GM12874 (cell line): ENCODE data around the gene PLCL1.

Experiments
- TF ChIP-seq, protein P1 (sequence below): IDR thresholded peaks from 2 replicates; pipeline ENCODE4 v1.5.1; 2011; ENCODE audit warnings: low read depth, mild to moderate bottlenecking, control low read depth, low read length, moderate library complexity; ENCODE audit not compliant: insufficient read depth

The PLCL1 gene

DNA sequence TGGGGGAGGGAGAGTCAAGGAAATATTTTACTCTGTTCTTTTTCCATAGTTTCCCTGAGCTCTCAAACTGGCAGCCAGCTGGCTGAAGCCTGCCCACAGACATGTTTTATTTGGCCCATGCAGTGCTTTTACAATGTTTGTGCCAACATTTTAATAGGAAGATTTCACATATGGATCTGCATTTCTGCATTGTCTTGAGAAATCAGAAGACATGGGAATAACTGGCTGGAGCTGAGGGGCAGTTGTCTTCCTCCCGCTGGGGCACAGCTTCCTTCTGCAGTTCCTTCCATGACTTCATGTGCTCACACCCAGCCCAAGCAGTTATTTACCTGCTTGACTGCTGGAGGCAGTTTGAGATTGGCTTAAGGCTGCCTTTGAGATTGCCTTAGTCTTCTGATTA is 74.4 kb downstream of the PLCL1 start:
- TF ChIP-seq, protein P1, sequence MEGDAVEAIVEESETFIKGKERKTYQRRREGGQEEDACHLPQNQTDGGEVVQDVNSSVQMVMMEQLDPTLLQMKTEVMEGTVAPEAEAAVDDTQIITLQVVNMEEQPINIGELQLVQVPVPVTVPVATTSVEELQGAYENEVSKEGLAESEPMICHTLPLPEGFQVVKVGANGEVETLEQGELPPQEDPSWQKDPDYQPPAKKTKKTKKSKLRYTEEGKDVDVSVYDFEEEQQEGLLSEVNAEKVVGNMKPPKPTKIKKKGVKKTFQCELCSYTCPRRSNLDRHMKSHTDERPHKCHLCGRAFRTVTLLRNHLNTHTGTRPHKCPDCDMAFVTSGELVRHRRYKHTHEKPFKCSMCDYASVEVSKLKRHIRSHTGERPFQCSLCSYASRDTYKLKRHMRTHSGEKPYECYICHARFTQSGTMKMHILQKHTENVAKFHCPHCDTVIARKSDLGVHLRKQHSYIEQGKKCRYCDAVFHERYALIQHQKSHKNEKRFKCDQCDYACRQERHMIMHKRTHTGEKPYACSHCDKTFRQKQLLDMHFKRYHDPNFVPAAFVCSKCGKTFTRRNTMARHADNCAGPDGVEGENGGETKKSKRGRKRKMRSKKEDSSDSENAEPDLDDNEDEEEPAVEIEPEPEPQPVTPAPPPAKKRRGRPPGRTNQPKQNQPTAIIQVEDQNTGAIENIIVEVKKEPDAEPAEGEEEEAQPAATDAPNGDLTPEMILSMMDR, result no peak

DNA sequence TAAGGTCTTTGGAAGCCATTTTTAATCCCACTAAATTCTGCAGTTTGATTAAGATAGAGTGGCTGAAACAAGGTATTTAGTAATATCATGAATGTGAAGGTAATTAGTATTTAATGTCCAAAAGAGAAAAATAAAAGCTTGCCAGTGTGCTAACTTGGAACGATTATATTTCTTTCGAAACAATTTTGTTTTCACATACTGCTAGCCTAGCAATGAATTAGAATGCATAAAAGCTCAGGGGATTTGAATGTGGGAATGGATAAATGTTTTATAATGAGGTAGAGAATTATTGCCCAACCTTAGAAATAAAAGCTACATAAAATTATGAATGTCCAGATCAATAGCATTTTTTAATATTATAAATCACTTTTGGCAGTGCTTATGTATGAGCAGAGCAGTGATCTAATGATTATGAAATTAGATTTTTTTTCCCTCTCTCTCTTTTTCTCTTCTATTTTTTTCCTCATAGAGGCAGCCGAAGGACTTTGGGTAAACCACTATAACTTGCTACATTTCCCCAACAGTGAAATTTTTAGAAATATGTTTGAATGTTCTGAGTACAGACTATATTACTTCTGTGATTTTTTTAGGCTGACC is 75.5 kb downstream of the PLCL1 start:
- TF ChIP-seq, protein P1, result no peak

DNA sequence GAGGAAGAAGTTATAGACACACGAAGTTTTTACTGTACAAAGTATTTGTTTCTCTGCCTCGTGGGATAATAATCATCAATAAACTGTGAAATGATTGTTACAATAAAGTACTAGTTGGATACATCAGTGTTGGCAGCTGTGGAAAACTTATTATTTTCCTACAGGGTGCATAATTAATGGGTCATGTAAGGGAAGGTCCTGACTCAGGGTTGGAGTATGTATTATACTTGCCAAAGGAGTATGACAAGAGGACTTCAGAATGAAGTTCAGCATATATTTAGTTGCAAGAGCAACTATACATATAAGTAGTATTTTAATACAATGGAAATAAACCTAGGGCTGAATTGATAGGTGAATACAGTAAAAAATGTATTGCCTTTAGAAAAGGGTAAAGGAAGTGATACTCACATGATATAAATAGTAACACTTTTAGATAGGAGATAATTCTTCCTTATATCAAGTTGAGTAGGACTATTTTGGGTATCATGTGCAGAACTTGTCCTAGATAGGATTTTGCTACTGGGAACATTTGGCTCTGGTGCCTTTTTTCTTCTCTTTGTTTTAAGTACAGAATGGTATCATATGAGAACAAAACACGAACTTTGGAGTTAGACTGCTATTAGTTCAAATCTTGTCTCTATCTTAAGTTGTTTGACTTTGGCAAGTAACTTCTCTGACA is 79.1 kb downstream of the PLCL1 start:
- TF ChIP-seq, protein P1, result no peak

GRCh38 chr2:197884252-197884651 is 79.9 kb downstream of the PLCL1 start:
- TF ChIP-seq, protein P1, result no peak

- TF ChIP-seq, protein P1, result no peak
Observed at GRCh38 chr2:197885126-197885525, 80.7 kb downstream of the PLCL1 start.

DNA sequence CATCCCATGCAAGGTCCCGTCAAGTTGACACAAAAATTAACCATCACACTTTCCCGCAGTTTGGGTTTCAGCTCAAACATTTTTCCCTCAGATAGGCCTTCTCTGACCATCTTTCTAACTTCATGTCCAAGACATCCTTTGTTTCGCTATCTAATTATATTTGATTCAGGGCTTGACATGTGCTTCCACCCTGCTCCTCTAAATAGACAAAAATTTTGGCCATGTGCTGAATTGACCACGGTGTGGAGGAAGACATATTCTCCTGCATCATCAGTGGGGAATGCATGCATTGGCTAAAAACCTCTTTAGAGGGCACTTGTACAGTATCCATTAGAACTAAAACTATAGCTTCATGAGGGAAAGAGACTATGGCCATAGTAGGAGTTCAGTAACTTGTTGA is 81.2 kb downstream of the PLCL1 start:
- TF ChIP-seq, protein P1, result no peak

DNA sequence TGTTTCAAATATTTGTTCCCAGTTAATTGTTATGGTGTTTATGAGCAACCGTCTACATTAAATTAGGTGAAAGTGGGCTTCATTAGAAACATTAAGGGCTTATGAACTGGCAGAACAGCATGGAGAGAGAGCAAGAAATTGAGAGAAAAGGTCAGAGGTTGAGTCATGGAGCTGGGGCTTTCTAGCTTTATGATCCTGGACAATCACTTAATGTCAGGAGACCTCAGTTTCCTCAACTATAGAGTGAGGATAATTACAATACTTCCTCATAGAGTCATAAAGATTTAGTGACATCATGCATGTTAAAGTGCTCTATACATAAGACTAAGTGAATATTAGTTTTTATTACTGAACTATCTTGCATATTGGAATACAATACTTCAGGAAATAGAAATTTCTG is 83.9 kb downstream of the PLCL1 start:
- TF ChIP-seq, protein P1, result no peak
